Activated T-helper 9 cell treated with anti-CD3 and anti-CD28 coated beads, Interleukin-2, amount 50 U/mL, for 16 hours (primary cell): ENCODE measurements around the gene ZDHHC20.
A peak's percentile ranks its signal among the peaks of the same experiment; 100 is the strongest.
"Not testable (repeated sequence)": the region's sequence is repeated elsewhere in the genome, so short reads cannot be mapped to it uniquely, and the experiment has no call there.

ENCODE experiments used
- DNase-seq: peaks from one replicate; pipeline ENCODE4 v3.0.0-alpha.2; 2020; ENCODE audit warnings: low read depth

The ZDHHC20 gene

DNA sequence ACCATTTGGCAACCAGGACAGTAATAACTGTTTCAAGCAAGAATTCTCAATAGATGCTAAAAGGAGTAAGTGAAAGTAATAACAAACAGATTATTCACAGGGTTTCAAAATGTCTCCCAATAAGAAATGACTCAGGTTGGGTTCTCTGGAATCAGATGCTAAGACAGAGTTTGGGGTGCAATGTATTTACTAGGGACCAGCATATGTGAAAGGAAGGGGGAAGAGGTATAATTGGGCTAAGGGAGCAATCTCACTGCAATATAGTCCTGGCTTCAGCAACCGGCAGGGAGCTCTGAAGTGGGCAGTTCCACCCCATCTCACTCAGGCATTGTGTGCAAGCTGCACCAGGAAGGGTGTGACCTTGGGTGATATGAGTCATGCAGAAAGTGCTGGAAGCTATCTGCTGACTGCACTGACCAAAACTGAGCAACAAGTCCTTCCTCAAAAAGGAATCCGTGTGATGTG is 23.4 kb downstream of the ZDHHC20 start:
- DNase-seq: peak; percentile 6

DNA sequence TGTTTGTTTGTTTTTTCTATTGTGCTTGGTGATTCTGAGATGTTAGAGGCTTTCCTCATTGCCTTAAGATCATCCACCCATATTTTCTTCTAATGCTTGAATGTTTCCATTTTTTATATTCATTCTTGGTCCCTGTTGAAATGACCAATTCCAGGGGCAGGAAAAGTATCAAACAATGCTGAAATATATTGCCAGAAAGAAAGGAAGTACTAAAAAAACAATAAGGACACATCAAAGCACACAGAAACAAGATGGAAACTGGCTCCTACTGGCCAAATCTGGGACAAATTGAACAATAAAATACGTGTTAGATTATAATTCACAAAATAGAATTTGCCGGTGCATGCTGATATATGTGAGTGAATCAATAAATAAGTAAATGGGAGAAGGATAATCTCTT is 23.9 kb downstream of the ZDHHC20 start:
- DNase-seq: no peak

DNA sequence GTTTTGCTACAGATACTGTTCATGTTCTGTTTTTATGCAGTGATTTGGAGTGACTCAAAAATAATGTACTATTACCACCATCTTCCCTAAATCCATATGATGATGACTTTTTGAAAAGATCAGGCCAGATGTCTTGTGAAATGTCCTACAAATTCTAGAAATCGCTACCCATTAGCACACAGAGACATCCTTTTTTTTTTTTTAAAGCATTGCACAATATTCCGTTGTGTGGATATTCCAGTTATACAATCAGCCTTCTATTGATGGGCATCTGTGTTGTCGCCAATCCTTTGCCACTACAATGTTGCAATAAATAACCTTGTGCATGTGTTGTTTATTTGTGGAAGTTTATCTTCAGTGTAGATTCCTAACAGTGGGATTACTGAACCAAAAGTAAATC is 24.5 kb downstream of the ZDHHC20 start:
- DNase-seq: no peak

DNA sequence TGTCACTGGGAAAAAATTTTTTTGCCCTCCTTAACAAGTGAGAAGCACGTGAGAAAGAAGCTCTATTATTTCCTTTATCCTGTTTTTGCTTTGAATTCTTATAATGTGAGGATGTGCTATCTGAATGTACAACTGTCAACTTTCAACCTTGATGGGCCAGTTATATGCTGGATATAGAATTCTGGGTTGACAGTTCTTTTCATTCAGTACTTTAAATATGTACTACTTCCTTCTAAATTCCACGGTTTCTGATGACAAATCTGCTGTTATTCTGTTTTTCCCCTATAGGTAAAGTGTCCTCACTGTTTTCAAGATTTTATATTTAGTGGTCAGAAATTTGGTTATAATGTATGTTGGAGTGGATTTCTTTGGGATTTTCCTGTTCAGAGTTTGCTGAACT is 29.9 kb downstream of the ZDHHC20 start:
- DNase-seq: no peak

DNA sequence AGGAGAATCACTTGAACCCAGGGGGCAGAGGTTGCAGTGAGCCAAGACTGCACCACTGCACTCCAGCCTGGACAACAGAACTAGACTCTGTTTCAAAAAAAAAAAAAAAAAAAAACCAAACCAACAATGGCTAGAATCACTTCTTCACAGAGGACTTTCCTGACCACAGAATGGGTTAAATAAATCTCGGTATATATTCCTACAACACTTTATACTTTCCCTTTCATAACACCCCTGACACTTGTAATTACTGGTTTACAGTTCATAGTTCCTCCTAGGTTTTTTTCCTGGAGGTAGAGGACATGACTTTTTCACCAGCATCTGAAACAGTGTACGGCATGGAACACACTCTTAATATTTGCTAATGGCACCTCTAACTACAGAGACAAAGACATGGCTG is 31.4 kb downstream of the ZDHHC20 start:
- DNase-seq: no peak

DNA sequence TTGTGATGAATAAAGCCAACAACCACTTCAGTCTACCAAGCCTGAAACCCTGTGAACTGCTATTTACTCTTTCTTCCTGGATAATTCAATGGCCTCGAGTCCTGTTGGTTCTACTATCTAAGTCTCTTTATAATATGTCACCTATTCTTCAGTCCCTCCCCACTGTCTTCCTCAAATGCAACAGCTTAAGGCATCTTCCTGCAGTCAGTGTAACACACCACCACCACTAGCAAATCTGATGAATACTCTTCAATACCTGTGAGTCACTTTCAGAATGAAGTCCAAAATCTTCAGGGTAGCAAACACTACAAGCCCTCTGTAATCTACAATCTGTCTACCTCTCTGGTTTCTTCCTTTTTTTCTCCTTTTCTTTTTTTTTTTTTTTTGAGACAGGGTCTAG is 32.9 kb downstream of the ZDHHC20 start:
- DNase-seq: no peak

DNA sequence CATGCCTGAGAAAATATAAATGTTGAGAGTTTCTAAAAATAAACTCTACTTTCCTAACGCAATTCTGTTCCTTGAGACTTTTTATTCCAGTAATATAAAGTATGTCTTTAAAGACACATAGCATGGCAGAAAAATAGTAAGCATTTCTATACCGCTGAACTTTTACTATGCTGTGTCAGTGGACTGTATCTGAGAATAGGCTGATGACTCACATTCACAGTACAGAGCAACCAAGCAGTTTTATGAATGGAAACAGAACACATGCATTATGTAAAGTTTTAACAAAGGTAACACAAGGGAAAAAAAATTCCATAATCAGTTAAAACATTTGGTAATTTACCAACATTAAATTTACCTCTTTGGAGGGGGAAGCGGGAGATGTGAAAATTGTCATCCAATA is 38.4 kb downstream of the ZDHHC20 start:
- DNase-seq: no peak

DNA sequence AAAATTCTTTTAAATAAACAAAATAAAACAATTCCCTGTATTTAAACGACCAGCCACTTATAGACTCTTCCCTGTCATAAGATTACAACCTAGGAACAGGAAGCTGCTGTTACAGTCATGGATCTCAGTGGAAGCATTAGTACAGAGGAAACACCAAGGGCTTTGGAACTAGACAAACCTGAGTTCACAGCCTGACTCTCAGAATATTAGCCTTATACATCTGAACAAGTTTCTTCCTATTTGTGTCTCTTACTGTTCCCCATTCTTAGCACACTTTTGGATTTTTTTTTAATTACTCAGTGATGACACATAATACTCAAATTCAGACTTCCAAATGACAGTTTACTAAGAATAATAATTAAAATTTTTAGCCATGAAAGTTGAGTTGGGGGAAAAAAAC is 46.1 kb downstream of the ZDHHC20 start:
- DNase-seq: no peak

DNA sequence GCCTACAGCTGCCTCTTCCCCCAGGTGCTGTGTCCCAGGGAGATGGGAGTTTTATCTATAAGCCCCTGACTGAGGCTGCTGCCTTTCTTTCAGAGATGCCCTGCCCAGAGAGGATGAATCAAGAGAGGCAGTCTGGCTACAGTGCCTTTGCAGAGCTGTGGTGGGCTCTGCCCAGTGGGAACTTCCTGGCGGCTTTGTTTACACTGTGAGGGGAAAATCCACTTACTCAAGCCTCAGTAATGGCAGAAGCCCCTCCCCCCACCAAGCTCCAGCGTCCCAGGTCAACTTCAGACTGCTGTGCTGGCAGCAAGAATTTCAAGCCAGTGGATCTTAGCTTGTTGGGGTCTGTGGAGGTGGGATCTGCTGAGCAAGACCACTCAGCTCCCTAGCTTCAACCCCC is 48.6 kb downstream of the ZDHHC20 start:
- DNase-seq: not testable (repeated sequence)

DNA sequence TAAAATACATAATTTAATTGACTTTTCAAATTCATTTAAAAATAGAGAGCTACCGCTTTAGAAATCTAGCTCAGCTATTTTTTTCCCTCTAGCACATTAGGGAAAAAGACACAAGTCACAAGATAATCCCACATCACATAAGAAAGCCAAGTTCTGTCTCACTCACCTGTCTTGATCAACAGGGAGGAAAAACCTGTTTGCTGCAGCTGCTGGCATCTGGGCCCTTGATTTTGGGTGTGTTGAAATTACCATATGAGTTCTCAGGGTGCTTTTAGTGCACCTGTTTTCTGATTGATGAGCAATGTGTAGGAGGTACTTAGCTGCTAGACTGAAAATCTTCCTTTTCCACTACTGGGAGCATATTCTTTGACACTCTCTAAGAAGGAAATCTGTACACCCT is 53.8 kb downstream of the ZDHHC20 start:
- DNase-seq: no peak

DNA sequence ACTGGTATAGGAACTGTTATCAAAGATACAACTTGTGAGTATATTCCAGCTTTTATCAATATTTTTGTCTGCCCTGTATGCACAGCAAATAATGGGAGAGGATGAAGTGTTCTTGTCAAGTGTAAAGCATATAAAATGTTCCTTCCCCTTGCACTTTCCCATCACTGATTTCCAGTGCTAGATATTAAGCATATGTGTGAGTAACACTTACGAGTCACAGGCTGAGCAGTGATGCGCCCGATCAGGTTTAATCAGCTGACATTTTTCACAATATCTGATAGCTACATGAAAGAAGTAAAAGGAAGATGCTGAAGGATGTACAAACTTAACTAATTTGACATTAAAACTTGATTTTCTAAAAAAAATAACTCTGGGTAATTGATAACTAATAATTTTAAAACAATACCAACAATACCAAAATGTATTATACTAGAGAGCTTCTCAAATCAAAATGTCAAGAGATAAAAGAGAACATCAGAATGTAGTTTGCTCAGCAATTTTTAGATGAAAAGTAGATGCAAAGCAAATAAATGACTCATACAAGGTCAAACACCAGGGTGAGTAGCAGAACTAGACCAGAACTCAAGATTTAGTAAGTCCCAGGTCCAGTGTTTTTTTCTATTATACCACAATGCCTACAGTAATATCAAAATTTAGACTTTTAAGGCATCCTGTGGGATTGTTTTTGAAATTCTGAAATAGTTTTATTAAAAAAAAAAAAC is 56.4 kb downstream of the ZDHHC20 start:
- no peak for DNase-seq

DNA sequence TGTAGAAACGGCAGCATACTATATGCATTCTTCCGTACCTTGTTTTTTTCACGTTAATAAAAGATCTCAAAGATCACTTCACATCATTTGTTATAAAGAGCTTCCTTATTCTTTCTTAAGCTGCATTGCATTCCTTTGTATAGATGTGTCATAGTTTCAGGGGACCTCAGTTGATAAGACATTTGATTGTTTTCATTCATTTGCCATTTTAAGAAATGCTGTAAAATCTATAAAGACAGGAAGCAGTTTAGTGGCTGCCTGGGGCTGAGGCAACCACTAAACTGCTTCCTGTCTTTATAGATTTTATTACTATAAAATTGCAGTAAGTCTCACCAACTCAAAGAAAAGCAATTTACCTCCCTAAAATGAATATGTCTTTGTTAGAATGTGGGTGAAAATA is 59.4 kb downstream of the ZDHHC20 start:
- no peak for DNase-seq

DNA sequence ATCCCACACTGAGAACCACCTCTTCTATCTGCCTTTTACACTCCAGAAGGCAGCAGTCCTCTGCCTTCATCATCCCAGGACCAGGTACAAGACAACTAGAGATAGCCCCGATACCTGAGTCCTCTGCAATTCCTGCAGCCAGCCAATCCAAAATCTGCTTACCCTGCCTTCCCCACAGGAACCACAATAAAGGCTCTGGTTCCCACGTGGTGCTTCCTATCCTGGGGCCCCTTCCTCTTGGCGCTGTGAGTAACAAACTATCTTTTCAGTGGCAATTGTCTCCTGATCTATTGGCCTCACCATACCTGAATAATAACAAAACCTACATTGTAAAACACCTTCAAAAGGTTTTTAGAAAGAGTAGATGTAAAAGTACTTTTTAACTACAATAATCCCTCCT is 63.1 kb downstream of the ZDHHC20 start:
- DNase-seq: no peak

DNA sequence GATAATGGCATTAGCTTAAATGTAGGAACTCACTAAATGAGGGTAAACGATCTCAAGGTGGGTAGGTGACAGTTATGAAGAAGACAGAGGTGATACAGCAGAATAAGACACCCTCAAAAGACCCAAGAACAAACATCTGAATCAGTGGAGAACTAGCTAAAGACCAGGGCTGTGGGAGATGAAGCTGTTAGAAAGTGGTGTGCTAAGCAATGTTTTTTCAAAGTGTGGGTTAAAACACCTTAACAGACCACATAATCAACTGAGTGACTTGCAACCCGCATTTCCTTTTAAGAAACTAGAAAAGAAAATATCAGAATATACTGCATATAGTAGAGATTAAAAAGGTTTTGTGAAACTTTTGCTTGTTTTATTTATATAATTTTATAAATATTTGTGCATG is 70.0 kb downstream of the ZDHHC20 start:
- DNase-seq: no peak

DNA sequence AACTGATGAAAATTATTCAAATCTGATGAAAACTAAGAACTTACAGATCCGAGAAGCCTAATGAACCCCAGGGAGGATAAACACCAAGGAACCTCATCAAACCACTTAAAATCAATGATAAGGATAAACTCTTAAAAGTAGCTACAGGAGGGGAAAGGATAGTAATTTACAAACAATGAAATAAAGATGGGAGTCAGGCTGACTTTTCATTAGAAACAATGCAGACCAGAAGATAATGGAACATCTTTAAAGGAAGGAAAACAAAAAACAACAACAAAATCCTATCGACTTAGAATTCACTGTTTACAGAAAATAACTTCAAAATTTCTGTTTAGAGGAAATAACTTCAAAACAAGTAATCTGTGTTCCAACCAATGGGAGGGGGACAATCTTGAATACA is 73.4 kb downstream of the ZDHHC20 start:
- DNase-seq: no peak

DNA sequence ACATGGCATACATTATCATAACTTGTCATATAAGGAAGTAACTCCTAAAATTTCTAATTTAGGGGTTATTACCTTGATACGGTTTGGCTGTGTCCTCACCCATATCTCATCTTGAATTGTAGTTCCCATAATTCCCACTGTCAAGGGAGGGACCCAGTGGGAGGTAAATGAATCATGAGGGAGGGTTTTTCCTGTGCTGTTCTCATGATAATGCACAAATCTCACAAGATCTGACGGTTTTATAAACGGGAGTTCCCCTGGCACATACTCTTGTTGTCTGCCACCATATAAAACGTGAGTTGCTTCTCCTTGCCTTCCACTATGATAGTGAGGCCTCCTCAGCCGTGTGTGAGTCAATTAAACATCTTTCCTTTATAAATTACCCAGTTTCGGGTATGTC is 76.0 kb downstream of the ZDHHC20 start:
- no peak for DNase-seq

DNA sequence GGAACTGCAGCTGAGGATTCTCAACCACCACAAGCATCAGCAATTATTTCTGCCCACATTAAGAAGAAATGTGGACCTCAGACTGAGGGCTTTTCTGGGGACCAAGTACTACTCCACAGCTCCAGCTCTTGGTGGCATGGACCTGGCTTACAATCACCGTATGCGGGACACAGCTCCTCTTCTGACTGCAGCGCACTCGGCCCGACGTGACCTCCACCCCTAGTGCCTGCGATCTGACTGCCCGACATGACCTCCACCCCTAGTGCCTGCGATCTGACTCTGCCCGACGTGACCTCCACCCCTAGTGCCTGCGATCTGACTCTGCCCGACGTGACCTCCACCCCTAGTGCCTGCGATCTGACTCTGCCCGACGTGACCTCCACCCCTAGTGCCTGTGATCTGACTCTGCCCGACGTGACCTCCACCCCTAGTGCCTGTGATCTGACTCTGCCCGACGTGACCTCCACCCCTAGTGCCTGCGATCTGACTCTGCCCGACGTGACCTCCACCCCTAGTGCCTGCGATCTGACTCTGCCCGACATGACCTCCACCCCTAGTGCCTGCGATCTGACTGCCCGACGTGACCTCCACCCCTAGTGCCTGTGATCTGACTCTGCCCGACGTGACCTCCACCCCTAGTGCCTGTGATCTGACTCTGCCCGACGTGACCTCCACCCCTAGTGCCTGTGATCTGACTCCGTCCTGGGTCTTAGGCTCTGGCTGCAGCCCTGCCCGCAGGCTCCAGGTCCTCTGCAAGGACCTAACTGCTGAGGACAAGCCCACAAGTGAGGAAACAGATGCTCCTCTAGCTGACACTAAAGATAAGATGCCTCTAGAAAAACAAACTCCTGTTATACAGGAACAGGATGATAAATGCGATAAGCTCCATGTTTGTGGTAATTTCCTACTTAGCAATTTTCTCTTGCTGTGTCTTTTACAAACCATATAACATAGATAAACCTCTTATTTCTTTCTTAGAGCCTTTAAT is 81.8 kb downstream of the ZDHHC20 start:
- DNase-seq: not testable (repeated sequence)

DNA sequence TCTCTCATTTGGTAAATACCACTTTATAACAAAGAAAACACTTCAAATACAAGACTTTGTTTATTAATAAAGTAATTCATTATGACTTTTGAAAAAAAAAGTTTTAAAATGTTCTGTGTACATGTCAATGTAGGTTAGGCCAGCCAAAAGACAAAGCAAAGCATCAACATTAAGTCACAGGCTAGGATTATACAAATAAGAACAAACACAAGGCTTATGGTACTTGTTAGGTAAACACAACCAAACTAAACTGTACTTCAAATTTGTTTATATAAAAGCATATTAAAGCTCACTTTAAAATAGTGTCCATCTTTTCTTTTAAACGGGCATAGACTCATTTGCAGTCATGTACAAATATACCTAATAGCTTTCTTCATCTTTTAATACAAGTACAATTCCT is 86.6 kb downstream of the ZDHHC20 start:
- no peak for DNase-seq

DNA sequence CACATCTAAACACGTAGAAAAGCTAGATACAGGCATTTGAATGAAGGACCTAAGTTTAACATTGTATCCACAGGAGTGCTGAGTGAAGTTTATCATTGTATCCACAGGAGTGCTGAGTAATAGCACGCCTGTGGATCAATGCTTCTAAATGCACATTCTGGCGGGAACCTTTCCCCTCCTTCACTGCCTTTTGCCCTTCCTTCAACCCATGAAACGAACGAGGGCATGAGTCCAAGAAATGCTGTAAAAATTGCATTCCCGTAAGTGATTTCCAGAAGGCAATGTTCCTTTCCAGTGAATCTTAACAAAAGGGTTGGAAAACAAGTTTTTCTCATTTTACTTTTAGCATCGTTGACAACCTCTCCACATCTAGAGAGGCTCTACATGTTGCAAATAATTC is 88.1 kb downstream of the ZDHHC20 start:
- DNase-seq: no peak

DNA sequence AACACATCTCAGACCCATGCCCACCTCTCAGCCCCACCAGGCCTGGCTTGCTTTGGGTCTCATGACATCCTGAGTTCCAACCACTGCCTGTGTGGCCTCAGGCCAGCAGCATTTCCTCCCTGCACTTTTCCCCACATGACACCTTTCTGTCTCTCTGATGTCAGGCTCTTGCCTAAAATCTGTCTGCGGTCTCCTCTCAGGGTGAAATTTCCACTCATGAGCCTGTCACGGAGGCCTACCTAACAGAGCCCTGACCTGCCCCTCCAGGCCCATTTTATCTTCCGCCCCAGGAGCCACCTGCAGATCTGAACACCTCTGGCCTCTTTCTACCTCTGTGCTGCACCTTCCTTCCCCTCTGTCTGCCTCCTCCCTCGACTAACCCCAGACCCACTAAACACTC is 93.5 kb downstream of the ZDHHC20 start:
- no peak for DNase-seq

DNA sequence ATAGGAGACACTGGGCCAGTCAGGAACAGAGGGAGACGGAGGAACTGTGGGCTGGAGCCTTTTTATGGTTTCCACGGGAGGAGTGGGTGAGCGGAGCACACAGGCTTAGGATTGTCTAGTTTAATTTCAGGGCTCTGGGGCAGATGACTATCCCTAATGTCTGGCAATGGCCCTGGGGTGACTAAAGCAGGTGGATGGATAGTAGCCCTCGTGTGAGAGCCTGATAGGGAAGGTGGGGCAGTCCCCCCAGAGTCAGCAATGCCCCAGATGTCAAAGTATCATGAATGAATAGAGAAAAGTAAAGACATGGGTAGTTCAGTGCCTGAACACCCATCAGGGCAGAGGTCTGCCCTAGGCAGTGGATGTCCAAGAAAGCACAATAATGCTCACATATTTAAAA is 94.2 kb downstream of the ZDHHC20 start:
- DNase-seq: no peak

DNA sequence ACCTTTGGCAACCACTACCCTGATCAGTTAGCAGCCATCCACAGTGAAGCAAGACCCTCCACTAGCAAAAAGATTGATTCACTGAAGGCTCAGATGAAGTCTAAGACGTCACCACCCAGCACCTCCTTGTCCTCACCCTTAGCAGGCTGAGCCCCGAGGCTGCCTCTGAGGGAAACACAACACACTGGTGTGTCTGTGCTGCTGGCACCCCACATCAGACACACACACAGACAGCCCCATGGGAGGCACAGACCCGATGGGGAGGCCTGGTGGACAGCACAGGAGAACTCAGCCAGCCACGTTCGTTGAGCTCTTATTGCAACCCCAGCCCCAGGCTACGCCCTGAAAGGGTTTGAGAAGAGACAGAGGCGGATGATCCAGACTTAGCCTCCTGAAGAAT is 94.7 kb downstream of the ZDHHC20 start:
- DNase-seq: no peak

DNA sequence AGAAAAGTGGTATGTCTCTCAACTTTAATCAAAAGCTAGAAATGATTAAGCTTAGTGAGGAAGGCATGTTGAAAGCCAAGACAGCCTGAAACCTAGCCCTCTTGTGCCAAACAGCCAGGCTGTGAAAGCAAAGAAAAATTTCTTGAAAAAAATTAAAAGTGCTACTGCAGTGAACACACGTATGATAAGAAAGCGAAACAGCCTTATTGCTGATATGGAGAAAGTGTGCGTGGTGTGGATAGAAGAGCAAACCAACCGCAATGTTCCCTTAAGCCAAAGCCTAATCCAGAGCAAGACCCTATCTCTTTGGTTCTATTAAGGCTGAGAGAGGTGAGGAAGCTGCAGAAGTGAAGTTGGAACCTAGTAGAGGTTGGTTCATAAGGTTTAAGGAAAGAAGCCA is 96.4 kb downstream of the ZDHHC20 start:
- DNase-seq: no peak
